Stimulated activated naive CD4-positive, alpha-beta T cell treated with Interleukin-2 at 50 U/mL for 16 hours (primary cell): ENCODE data around the gene RPL32.

ENCODE experiments used
- DNase-seq: peaks from one replicate; lab custom pipeline; 2025; lab: John Stamatoyannopoulos, UW

RPL32 gene

DNA sequence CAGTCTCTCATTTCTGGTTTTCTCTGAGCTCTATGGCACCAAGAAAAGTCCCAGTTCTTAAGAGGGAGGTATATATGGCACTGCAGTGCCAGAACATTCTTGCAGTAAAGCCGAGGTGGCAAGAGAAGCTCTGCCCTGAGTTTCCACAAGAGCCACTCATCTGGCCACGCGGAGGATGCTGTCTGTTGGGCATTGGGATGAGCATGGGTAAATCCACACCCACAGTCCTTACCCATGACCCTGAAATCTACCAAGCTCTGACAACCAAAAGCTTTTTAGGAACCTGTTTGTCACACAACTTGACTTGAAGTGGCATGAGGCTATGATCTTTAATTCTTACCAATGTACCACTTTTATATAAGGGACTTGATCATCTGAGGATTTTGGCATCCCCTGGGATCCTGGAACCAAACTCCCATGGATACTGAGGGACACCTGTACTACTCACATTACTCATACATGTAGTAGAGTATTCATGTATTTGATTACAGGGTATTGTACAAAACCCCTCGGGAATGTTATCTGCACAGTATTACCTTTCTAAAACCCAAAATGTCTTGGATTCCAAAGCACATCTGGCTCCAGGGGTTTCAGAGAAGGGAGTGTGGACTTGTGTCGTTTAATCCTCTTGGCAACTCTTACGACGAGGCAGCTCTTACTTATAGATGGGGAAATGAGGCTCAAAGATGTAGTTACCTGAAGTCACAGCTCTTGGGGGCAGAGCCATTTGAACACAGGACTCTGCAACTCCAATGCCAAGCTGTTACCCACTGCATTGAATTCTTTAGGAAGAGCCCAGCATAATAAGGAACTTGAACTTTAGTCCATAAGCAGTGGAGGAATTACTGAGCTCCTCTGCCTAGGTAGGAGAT lies 8.8 kb downstream of the RPL32 start:
- no peak for DNase-seq

GRCh38 chr3:12831301-12831866 lies 10.0 kb downstream of the RPL32 start:
- DNase-seq, result no peak

- DNase-seq, result no peak
Observed at GRCh38 chr3:12830785-12831156, 10.6 kb downstream of the RPL32 start.

DNA sequence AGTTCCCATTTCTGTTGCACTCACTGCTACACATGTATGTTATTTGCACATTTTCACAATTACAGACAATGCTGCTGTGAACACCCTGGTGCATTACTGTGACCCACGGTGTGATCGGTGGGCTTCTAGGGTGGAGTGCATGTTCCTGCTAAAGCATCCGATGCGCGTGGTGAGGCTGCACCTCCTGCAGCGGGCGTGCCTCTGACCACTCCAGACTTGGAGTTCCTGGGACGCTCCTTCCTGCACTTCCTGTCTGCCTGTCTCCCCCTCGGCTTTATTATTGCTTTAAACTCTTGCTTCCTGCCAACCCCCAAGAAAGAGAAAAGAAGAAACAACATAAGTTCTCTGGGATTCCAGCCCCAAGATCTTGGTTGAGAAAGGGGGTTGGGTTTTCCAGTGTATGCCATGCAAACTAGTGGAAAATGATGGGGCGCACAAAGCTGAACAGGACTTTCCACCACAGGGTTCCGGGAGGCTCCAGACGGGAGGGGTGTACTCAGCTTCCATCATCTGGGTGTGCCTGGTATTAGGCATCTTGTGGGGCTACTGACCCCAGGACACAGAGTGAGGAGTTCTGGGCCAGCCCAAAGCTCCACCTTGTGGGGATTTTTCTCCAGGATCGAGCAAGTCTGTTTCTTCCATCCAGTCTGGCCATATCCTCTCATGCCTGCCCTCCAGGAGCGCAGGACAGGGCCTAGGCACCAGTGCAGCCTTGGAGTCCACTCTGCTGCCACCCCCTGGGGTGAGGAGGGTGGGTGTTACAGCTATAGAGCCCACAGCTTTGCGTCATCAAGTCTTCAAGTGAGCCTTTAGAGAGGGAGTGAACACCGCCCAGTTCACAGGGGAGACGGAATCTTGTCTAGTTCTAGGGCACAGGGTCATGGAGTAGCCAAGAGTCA lies 11.2 kb downstream of the RPL32 start:
- DNase-seq, result no peak

- no peak for DNase-seq
Observed at GRCh38 chr3:12829404-12829803, 12.0 kb downstream of the RPL32 start.

DNA sequence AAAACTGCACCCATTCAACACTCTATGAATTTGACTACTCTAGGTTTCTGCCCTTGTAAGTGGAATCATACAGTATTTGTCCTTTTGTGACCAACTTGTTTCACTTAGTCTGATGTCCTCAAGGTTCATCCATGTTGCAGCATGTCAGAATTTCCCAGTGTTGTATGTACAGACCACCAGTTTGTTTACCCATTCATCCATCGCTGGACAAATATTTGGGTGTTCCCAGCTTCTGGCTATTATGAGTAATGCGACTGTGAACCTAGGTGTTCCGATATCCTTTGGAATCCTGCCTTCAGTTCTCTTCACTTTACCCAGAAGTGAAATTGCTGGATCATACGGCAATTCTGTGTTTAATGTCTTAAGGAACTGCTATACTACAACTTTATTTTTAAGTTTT lies 12.6 kb downstream of the RPL32 start:
- no peak for DNase-seq

- DNase-seq, result no peak
Observed at GRCh38 chr3:12825156-12825555, 16.2 kb downstream of the RPL32 start.

DNA sequence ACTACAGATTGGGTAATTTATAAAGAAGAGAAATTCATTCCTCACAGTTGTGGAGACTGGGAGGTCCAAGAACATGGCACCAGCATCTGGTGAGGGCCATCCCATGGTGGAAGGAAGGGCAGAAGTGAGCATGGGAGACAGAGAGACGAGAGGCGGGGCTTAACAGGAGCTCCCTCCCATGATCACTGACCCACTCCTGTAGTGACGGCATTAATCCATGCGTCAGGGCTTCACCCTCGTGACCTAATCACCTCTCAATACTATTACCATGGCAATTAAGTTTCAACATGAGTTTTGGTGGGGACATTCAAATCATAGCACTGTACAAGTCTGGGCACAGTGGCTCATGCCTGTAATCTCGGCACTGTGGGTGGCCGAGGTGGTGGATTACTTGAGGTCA lies 17.1 kb downstream of the RPL32 start:
- no peak for DNase-seq

DNA sequence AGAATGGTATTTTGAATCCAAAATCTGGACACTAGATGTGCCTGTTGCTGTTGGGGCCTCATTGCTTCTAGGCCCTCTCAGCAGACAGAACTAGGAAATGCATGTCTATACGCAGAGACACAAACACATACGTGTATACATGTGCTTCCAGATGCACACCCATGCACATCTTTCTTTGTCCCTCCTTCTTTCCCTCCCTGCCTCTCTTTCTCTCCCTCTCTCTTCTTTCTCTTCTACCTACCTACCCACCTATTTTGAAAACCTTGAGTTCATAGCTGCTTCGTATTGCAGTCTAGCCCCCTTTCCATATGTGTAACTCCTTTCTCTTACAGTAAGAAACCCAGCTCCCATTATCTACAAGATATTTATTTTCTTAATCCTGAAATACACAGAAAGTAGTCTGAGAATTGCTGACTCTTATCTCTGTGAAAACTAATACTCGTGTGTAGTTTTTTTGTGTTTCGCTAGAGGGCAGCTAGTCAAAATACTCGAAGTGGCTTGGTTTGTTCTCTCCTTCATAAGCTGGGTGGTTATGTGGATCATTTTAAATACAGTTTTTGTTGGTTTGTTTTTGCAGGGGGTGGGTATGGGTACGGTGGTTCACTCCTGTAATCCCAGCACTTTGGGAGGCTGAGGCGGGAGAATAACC lies 18.5 kb downstream of the RPL32 start:
- DNase-seq, result no peak

DNA sequence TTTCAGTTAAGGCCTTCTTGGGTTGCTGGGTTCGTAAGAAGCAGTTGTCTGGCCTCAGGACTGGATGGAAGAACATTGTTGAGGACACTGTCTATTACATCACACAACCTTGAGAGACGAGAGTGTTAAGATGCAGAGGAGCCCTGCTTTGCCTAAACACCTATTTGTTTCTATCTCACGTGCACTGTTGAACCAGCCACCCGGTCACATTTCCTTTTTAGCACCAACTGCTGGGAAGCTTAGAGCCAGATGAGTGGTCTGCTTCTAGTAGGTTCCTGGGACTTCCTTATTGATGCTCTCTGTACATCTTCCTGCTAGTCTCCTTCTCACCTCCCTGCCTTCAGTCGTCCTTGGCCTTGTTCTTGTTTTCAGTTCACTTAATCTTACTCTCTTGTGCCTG lies 22.6 kb downstream of the RPL32 start:
- no peak for DNase-seq

DNA sequence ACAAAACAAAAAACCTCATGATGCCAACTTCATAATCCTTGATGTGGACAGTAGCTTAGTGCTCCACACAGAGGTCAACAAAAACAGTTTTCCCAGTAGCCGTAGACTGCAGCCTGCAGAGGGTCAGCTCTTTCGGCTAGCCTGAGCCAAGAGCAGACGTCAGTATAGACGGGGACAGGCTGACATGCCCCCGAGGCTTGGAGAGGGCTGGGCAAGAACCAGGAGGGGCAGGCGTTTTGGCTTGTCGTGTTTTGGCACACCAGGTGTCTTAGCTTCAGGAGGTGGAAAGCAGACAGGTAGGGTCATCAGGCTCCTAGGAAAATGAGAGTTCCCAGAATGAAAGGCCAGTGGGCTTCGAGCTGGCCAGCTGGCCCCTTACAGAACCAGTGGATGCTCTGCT lies 23.1 kb downstream of the RPL32 start:
- DNase-seq, result no peak

DNA sequence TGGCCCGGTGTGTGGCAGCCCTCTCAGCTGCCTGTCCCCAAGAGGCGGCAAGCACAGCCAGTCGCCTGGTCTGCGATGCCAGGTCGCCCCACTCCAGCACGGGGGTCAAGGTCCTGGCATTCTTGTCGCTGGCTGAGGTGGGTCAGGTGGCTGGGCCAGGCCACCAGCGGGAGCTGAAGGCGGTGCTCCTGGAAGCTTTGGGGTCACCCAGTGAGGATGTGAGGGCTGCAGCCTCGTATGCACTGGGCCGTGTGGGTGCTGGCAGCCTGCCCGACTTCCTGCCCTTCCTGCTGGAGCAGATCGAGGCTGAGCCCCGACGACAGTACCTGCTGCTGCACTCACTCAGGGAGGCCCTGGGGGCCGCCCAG lies 24.0 kb downstream of the RPL32 start:
- DNase-seq, result no peak

DNA sequence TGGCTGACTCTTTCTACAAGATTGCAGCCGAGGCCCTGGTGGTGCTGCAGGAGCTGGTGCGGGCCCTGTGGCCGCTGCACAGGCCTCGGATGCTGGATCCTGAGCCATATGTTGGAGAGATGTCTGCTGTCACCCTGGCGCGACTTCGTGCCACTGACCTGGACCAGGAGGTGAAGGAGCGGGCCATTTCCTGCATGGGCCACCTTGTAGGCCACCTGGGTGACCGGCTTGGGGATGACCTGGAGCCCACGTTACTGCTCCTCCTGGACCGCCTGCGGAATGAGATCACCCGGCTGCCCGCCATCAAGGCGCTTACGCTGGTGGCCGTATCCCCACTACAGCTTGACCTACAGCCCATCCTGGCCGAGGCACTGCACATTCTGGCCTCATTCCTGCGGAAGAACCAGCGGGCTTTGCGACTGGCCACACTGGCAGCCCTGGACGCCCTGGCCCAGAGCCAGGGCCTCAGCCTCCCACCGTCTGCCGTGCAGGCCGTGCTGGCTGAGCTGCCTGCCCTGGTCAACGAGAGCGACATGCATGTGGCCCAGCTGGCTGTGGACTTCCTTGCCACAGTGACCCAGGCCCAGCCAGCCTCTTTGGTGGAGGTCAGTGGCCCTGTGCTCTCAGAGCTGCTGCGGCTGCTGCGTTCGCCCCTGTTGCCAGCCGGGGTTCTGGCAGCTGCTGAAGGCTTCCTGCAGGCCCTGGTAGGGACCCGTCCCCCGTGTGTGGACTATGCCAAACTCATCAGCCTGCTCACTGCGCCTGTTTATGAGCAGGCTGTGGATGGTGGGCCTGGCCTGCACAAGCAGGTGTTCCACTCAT lies 24.6 kb downstream of the RPL32 start:
- no peak for DNase-seq

DNA sequence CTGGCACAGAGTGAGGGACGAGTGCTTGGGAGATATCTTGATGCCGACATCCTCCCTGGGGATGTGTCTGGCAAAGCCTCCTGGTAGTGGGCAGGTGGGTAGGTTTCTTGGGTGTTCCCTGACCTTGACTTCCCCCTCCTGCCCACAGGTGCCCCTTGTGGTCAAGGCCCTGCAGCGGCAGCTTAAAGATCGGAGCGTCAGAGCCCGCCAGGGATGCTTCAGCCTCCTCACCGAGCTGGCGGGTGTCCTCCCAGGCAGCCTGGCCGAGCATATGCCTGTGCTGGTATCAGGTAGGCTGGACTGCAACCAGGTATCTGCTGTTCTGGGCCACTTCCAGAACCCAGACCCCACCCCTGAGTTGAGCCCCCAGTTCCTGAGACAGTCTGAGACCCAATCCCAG lies 25.6 kb downstream of the RPL32 start:
- DNase-seq, result no peak

- DNase-seq, result no peak
Observed at GRCh38 chr3:12815078-12815477, 26.3 kb downstream of the RPL32 start.

DNA sequence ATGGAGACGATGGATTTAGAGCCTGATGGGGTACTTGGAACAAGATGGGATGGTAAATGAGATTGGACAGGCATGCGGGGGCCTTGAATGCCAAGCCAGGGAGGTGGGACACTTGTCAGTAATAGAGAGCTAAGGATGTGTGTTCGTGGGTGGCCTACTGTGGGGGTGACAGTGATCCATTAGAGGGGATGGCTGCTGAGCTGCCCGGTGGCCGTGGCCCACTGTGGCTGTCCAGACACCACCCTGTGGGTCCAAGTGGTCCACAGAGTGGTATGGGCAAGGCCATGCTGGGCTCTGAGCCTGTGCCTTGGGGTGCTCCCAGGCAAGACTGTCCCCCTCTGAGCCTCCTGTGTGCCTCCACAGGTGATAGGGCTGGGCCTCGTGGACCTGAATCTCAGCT lies 27.4 kb downstream of the RPL32 start:
- DNase-seq, result no peak

DNA sequence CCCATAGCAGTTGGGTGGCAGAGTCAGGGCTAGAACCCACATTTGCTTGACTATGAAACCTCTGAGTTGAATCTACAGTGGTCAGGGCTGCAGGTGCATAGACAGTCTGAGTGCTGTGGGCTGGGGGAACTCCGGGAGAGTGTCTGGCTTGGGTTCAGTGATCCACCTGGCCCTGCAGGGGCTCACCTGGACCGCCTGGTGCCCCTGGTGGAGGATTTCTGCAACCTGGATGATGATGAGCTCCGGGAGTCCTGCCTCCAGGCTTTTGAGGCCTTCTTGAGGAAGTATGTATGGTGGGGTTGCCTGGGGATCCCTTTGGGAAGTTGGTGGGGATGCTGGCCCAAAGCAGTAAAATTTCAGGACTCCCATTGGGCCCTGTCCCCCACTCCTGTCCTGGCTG lies 28.6 kb downstream of the RPL32 start:
- no peak for DNase-seq

DNA sequence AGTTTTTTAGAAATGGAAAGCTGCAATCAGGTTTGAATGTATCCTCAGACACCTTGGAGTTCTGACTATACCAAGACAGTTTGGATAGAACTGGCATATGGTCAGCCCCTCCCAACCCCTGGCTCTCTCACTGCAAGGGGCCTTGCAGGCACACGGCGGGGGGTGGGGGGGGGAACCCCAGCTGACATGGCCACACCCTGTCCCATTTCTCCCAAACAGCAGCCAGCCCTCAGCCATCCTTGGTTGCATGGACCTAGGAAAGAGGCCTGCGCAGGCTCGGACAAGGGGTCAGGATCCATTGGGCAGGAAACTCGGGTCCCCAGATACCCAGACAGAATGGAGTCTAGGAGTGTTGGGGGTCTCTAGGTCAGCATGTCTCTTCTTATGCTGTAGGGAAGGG lies 30.4 kb downstream of the RPL32 start:
- no peak for DNase-seq

- peak; percentile 93 for DNase-seq
Observed at GRCh38 chr3:12810013-12810780, 31.2 kb downstream of the RPL32 start.

GRCh38 chr3:12809435-12809834 lies 31.9 kb downstream of the RPL32 start:
- no peak for DNase-seq

GRCh38 chr3:12809001-12809400 lies 32.4 kb downstream of the RPL32 start:
- no peak for DNase-seq
